HG02798 (cell line): ENCODE data around the gene RAC3.

ENCODE experiments used
- ATAC-seq: cut with Tn5 transposase; IDR thresholded peaks from one replicate; pipeline ENCODE4 v1.9.1; 2021; ENCODE audit warnings: mild to moderate bottlenecking; ENCODE audit not compliant: unreplicated experiment, poor library complexity

RAC3 gene

DNA sequence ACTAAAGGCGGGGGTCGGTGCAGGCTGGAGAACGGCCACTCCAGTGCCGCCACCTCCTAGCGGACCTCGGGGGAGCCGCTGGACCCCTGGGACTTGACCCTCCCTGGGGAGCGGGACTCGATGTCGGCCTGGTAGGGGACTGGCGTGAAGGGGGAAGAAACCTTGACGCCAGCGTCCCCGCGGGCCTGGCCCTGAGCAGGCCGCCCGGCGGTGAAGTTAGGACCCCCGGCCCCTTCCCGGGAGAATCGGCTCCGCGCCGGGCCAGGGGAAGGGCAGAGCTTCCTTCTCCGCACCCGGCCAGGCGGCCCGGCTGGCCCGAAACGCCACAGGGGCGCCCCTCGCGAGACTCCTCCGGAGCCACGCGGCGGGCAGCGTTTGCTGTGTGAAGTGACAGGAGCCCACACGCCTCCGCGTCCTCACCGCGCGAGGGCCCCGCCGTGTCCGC lies 33.7 kb downstream of the RAC3 start:
- peak; percentile 45 for ATAC-seq

DNA sequence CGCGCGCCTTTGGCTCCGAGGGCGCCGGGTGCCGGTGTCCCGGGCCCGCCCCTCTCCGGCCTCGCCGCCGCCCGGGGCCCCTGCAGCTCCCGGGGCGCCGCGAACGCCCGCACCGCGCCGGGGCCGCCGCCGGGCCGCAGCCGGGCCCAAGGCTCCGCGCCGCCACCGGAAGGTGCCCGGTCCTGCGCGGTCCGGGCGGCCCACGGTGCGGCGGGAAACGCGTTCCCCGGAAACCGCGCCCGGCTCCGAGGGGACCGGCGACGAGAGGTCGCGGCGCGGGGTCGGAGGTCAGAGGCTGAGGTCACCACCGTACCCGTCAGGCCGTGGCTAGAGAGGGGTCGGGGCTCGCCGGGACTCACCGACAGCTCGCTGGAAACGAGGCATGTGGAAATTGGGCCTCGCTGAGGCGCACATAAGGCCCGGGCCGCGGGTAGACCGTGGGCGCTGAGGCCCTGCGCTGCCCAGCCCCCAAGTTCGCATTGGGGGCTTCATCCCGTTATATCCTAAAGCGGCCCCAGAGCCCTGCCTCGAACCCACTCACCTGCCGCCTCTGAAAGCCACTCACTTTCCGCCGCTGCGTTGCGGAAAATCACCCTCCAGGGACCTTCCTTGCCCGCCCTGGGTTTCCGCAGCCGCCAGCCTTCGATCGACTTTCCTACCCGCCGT lies 34.3 kb downstream of the RAC3 start, which contains the start of gene DUS1L:
TSS of gene DUS1L (minus strand) at position 167 of the 666 bp plus-strand sequence. CDS start 745 bp downstream, outside the sequence.
- peak; percentile 81 for ATAC-seq

DNA sequence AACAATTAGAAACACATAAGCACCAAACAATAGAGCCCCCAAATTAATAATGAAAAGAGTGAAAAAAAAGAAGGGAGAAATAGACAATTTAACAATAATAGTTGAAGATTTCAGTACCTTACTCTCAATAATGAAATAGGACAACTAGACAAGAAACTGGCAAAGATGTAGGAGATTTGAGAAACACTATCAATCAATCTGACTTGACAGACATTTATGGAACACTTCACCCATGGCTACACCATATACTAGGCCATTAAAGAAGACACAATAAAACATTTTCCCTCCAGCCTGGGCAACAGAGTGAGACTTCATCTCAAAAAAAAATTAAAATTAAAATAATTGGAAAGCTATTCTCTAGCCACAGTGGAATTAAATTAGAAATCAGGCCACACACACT lies 39.1 kb downstream of the RAC3 start:
- ATAC-seq = no peak

DNA sequence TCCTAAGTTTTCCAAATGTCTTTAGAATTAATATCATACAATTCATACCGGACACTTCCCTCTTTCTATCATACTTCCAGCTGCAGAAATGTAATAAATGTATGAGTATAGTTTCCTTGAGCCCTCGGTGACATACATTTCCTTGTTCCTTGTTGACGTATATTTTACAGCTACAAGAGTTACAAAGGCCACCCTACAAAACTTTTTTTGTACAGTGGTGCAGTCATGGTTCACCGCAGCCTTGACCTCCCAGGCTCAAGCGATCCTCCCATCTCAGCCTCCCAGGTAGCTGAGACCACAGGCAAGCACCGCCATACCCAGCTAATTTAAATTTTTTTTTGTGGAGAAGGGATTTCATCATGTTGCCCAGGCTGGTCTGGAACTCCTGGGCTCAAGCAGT lies 41.3 kb downstream of the RAC3 start:
- ATAC-seq = no peak

DNA sequence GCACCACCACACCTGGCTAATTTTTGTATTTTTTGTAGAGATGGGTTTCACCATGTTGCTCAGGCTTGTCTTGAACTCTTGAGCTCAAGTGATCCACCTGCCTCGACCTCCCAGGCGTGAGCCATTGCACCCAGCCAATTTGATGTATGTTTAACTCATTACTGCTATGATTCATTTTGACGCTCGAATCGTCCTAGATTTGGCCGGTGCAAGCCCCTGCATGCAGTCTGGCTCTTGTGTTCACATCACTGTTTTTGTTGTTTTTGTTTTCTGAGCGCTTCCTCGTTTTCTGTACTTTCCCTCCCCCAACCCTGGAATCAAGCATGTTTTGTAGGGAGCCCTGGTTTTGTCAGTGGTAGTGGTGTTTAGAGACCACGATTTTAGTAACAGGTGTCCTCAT lies 42.0 kb downstream of the RAC3 start:
- no peak for ATAC-seq

DNA sequence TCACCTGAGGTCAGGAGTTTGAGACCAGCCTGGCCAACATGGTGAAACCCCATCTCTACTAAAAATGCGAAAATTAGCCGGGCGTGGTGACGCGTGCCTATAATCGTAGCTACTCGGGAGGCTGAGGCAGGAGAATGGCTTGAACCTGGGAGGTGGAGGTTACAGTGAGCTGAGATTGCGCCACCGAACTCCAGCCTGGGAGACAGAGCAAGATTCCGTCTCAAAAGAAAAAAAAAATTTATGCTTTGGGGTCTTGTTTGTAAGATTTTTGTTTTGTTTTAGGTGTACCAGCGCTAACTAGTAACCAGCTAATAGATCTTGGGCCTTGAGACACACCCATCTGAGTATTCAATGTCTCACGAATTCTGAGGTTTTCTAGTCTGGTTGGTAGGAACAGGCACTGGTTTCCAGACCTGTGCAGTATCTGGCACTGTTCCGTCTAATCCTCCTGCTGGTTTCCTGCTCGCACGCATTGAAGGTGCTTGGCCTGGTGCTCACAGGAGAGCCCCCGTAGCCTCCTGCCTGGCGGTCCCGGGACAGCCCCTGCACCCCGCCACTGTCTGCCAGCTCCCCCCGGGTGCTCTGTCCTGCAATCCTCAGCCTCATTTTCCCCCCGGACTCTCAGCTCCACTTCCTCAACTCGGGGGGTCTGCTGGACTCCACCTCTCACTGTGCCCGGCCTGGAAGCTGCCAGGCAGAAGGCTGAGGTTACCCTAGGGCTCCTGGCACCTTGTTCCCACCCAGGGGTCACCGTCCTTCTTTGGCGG lies 44.7 kb downstream of the RAC3 start:
- ATAC-seq = no peak

DNA sequence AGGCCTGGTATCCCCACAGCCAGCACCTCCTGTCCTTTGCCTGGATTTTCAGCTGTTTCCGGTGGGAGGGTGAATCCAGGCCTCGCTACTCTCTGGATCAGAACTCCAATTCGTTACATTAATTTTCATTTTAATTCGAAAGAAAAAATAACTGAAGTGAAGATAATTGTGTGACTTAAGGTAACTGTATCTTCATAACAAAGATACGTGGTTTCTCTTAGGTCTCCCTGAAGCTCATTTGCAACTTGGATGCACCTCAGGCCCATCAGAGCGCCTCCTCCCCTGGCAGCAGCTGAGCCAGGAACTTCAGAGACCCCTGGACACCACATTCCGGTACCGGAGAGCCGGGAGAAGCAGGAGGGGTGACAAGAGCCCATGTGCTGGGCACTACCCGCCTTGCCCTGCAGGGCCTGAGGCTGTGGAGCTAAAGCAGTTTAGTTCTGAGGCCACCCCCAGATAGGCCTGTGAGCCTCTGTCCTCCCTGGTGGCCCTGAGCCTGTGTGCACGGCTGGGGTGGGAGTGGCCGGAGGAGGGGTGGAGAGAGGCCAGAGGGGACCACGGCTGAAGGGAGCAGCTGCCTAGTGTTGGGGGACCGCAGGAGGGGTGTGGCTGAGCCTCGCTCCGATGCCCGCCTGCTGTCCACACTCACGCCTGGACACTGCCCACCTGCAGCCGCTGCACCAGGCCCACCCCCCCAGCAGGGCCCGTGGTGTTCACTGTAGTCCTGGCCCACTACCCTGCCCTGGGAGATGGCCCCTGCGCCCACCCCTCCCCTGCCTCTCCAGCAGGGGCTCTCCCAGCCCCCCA lies 45.5 kb downstream of the RAC3 start:
- ATAC-seq = no peak

DNA sequence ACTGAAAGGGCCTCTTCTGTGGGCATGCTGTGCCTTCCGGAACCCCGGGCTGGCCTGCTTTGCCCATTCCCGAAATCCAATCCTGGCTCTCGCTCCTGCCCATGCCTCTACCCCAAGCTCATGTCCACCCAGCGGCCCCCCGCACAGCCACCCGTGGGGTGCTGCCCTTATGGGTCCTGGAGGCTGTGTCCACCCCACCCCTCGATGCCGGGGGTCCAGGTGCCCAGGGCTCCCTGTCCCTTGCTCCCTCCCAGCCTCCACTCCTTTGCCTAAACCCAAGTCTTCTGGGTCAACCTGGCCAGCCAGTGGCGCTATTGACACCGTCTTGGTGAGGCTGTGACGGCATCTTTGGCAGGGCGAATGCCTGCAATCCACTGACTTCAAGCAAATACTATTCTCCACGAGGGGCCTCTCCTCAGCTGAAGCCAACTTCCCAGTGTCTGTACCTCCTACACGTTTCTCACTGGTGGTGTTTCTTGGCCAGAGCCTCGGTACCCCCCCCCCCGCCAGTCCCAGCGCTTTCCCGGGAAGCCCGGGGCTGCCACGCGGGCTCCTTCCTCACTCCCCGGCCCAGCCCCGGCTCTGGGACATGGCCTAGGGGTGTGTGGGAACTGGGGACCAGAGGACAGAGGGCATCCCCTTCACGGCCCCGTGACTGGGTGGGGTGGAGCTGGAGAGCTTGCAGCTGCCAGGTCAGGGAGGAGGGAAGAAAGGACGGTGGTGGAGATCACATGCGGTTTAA lies 46.3 kb downstream of the RAC3 start:
- no peak for ATAC-seq

DNA sequence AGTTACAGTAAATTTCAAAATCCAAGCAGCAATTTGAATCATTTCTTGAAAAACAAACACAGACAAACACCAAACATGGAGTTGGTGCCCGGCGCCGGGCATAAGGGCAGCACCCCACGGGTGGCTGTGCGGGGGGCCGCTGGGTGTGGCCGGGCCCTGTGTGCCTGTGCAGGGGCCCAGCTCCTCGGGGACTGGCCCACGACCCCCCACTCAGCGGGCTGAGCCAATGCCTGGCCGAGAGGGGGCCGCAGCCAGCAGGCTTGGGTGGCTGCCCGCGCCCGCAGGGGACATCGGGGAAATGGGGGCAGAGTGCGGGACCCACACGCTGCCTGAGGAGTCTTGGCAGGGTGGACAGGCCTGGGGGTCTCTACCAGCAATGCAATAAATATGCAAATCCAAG lies 47.0 kb downstream of the RAC3 start:
- ATAC-seq = no peak

DNA sequence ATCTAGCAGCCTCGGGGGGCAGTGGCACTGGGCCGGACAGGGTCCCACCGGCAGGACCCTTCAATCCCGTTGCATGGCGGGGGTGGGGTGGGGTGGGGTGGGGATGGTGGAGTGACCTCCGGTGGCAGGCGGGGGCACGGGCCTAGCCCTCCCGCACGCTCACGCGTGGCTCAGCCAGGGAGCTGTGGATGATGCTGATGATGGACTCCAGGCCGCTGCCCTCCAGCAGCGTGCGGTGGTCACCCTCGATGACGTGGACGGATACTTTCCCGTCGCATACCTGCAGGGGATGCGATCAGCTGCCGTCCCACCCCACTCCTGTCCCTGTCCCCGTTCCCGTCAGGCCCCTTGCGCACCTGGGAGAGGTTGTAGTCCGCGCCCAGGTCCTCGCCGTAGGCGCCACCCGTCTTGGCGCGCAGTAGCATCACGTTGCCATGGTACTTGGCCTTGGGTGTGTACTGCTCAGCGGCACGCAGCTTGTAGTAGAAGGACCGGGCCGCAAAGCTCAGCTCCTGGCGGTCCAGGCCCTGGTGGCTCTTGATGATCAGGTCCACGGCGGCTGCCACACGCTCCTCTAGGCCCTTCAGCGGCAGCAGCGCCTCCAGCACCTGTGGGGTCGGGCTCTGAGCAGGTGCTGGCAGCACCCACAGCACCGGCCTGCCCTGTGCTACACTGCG lies 47.7 kb downstream of the RAC3 start:
- ATAC-seq = no peak

DNA sequence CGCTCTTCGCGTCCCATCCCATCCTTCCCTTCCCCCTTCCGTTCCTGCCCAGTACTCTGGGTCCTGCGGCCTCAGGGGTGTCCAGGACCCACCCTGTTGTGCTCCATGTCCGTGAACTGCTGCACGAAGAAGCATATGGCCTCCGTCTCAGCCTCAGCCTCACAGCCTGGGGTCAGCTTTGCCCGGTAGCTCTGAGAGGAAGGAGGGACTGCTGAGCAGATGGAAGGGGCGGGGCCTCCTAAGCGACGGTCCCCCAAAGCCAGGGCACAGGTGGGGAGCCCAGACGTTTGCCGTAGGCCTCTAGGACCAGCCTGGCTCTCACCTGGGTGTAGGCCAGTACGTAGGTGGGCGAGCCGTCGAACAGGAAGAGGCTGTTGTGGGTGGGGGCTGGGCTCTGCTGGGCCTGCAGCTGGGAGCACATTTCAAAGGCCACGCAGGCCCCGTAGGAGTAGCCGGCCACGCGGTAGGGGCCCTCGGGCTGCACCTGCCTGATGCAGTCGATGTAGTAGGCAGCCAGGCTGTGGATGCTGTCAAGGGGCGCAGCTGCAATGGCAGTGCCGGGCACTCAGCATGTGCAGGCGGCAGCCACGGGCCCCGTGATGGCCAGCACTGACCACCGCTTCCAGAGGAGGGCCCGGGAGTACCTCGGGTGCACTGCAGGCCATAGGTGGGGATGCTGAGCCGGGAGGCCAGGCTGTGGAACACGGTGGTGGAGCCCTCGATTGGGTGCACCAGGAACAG lies 48.7 kb downstream of the RAC3 start:
- no peak for ATAC-seq

DNA sequence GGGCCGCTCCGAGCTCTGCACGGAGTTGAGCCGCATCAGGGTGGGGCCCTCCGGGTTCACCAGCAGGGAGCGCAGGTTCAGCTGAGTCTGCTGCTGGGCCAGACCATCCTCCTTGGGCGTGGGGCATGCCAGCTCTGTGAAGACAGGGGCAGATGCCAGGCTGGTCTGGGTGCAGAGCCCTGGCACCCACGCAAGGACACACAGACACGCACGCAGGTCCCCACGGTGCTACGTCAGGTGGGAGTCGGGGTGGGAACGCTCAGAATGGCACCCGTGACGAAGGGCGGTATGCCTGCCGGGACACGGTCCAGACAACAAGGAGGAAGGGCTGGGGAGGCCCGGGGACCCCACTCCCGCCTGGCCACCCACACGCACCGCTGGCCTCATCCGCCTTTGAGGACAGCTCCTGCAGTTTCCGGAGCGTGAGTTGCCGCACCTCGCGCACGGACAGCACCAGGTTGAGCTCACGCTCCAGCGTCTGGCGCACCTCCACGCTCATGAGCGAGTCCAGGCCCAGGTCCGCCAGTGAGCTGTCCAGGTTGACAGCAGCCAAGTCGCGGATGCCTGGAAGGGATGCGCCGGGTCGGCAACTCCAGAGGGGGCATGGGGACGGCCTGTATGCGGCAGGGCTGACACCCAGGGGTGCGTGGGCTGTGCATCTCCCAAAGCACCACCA lies 49.4 kb downstream of the RAC3 start:
- ATAC-seq = no peak

DNA sequence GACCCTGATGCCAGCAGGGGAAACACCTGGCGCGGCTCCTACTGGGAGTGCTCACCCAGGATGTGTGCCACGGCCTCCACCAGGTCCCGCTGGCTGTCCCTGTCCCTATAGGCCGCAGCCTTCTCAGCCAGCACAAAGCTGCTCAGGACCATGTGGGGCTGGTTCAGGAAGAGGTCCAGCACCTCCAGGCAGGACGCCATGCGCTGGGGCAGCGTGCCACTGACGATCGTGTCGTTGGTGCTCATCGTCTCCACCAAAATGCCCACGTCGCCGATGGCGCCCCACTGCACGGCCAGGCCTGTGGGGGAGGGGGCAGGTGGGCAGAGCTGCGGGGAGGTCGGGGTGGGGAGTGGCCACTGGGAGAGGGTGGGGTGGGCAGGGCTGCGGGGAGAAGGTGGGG lies 50.1 kb downstream of the RAC3 start:
- no peak for ATAC-seq

DNA sequence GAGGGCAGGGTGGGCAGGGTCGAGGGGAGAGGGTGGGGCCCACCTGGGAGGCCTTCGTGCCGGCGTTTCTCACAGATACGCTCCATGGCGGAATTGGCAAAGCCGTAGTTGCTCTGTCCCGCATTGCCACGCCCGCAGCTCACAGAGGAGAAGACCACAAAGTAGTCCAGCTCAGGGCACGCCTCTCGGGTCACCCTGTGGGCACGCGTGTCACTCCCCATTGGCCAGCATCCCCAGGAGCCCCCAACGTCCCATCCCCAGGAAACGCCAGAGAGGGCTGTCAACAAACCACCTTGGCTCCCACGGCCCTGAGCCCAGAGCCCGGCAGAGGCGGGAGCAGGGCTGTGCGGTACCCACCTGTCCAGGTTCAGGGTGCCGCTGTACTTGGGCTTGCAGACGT lies 50.5 kb downstream of the RAC3 start:
- no peak for ATAC-seq

DNA sequence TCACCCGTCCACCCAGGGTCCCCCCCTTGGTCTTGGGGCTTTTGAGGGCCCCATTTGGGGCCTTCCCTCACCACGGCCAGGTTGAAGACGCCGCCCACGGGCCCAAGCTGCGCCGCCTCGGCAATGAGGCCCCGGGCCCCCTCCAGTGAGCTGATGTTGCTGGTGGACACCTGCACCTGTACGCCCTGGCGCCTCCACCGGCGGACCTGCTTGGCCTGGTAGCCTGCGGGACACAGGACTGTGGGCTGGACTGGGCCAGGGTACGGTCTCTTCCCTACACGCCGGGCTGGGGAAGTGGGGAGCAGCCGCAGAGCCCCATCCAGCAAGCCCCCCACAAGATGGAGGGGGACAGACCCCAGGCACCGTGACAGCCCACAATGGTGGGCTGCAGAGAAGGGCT lies 51.0 kb downstream of the RAC3 start:
- ATAC-seq = no peak

DNA sequence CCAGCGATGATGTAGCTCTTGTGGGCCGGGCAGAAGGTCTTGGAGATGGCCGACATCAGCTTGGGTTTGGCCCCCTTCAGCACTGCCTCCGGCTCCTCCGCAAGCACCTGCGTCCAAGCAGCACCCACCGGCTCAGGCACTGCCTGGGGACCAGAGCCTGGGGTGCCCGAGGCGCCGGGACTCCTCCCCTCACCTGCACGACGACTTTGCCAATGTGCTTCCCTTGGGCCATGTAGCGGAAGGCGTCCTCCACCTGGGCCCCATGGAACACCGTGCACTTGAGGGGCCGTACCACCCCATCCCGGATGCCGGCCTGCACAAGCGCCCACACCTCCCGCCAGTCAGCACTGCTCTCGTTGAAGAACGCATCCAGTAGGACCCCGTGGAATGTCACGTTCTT lies 51.5 kb downstream of the RAC3 start:
- ATAC-seq = no peak
